GM21619 (cell line): Measurements from ENCODE around the gene GRK5.
A peak's percentile ranks its signal among the peaks of the same experiment; 100 is the strongest.
"Not testable (repeated sequence)": the region's sequence is repeated elsewhere in the genome, so short reads cannot be mapped to it uniquely, and the experiment has no call there.

ENCODE experiments used
- ATAC-seq: cut with Tn5 transposase; IDR thresholded peaks from one replicate; pipeline ENCODE4 v1.9.1; 2021; ENCODE audit not compliant: unreplicated experiment

GRK5 gene

DNA sequence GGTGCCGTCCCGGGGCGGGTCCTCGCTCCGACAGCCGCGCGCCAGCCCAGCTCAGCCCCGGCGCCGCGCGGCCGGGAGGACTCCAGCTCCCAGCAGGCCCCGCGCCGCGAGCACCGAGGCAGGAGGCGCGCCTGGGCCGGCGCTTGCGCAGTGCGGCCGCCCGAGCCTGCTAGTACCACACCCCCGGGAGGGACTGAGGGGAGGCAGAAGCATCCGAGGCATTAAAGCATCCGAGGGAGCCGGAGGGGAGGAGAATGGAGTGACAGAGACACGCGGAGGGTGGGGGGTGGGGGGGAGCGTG is at the start of gene GRK5:
Gene GRK5, plus strand, starts transcription at position 206 of the 301 bp plus-strand sequence. CDS start 347 bp downstream, outside the sequence.
- ATAC-seq = peak; percentile 71

DNA sequence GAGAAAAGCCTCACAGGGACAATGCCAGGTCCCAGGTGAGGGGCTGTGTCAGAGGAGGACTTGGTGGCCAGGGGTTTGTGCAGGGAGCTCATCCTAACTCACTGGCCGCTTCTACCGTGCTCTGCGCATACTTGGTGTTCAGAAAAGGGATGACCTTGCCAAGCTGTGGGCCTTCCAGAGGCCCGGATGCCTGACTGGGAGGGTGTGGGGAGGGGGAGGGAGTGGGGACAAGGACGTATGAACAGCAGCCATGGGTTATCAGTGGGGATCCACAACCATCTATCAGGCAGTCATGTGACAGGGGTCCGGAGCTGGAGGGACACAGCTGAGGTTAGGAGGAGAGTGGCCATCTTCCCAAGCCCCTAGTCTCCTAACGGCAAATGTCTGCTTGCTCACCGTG is 48.0 kb upstream of the GRK5 start:
- ATAC-seq = no peak

DNA sequence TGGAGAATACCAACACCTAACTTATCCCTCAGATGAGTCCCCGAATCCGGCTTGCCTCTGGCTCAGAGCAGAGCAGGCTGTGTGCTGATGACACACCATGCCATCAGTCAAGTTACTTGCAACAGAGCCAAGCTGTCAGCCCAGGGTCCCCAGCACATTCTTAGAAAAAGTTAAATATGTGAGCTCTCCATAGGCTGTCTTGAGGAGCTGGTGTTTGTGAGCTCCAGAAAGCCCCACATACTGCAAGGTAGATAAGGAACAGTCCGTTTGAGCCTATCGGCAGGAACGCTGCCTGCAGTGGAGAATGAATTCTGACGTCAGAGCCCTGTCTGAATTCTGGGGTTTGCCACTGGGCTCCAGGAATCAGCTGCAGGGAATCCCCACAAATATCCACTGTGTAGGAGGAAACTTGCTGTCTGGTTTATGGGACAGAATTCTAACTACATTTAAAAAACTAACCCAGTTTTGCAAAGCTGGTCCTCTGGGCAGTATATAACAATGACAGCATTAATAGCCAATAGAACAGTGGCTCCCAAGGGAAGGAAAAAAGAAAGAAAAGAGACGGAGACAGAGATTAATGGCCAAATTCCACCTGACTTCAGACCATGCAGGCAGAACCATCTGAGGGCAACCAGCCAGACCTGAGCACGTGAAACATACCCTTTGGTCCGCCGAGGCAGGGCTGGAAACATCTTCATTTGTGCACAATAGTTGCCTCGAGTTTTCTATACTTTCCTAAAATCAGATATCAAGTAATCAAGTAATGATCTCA is 45.5 kb upstream of the GRK5 start:
- ATAC-seq = no peak

DNA sequence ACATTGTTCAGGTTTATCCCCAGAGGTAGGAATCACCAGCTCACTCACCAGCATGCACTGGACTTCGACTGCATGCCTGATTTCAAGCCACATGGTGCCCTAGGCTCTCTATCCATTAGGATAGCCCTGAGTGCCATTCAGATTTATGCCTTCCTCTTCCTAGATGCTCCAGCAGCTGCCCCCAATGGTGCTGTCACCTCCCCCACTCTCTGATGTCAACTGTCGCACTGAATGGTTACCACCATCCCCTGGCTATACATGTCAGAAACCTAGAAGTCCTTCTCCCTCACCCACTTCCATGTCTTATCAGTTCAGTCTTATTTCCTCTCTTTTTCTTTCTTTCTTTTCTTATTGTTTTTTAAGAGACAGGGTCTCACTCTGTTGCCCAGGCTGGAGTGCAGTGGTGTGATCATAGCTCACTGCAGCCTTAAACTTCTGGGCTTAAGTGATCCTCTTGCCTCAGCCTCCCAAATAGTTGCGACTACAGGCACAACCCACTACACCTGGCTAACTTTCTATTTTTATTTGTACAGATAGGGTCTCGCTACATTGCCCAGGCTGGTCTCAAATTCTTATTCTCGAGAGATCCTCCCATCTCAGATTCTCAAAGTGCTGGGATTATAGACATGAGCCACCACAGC is 44.8 kb upstream of the GRK5 start:
- no peak for ATAC-seq

DNA sequence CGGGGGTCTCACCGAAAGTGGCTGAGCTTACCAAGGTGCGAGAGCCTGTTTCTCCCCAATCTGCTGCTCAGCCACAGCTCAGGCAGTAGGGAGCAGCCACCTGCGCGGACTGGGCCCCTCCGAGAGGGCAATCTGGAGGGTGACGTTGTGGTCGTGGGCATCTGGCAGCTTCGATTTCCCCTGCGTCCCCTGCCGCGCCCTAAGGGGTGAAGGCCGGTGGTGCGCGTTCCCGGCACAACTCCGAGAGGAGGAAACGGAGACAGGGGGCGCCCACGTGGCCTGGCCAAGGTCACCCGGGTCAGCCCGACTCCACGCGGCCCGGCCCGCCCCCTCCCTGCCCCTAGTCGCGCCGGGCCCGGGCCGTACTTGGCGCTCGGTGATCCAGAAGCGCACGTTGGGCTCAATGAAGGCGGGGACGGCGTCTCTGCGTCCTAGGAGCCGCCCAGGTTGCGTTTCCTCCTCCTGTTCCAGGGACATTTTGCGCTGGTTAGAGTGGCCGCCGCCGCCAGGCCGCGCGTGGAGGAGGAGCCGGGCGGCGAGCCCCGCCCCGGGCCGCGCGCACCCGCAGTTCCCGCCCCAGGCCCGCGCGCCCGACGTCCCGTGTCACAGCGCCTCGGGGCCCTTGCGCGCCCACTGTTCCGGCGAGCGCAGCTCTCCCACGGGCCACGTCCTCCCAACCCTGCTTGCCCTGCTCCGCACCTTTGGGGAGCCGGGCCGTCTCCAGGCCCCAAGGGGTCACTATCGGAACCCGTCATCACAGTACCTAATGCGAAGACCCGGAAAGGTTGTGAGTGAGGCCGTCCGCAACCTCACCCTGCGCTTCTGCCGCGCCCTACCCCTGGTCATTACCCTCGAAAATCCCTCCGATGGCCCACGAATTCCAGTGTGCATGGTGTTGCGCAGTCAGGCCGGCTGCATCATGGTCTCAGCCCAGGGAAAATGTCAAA is 41.9 kb upstream of the GRK5 start, which contains the start of gene SFXN4:
Gene SFXN4, minus strand, starts transcription at position 544 of the 947 bp plus-strand sequence. Its CDS starts 67 bp downstream, at position 477.
- peak; percentile 90 for ATAC-seq

DNA sequence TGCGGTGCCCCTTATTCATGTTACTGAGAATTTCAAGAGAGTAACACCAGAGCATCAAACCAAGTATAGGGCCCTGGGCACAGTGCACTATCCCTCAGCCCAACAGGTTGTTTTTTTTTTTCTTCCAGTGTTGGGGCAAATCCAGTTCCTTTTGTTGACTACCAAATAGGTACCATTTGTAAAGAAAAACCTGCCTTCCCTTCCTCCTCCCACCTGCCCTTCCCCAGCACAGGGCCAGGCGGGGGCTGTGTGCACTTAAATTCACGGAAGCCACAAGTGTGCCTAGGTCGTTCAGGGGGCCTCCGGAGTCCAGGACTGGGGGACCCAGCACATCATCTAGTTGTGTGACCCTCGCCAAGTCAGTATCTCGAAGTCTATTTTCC is 41.3 kb upstream of the GRK5 start:
- peak; percentile 1 for ATAC-seq

DNA sequence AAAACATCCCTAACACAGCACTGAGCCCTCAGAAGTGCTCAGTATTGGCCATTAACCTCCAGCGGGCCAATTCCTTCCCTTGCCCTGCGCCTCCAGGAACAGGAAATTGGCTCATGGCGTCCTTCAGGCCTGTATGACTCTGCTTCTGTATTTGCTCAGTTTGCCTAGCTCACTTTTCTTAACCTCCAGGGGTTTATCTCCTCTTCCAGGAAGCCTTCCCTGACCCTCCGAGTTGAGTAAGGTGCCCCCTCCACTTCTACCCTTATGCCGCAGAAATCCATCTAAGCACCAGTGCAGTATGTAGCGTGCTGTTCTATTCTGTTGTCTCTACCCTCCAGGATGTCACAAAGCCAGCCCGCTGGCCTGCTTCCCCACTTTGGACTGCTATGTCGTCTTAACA is 40.8 kb upstream of the GRK5 start:
- ATAC-seq = no peak

DNA sequence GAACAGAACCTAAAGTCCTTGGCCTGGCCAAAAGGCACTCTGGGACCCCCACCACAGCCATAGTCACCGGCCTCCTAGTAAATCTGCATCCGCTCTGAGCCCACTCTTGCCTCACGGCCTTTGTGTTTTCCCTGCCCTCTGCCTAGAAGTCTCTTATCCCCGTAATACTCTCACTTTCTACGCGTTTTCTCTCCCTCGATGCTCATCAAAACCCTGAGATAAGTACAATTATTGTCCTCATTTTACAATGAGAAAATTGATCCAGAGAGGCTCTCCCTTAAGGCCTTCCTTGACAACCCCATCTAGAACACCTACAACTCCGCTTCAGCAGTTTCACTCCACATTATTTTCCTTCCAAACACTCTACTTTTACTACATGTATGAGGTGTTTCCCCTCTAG is 40.3 kb upstream of the GRK5 start:
- no peak for ATAC-seq

DNA sequence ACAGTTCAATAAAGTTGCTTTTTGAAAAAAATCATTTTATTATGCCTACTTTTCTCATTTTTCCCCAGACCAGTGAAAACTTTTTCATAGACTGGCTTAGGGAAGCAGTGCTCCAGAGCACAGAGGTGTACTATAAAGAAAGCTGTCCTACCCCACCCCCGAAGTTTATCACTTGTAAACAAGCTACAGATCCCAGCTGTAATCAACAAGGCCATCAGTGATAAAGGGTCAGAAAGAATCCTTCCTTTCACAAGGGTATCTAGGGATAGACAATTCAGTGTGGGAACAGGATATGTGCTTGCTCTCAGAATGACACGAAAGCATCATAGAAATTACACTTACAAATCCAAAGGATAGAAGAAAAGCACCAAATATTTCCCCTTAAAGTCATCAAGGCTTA is 33.3 kb upstream of the GRK5 start:
- ATAC-seq = no peak

DNA sequence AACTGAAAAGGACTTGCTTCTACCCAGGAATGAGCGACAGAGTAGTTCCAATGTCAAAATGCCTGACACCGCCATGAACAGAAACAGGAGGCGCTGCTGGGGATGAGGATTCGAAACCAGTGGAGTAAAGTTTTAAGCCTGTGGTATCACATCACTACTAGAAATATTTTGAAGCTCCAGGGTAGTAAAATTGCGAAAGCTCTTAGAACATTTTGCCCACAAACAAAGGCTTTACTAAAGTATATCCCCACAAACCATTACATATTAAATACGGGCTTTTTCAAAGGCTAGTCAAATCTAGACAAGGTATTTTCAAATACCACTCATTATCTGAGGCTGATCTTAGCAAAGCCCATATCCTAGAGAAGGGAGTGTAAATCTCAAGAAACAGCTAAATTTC is 31.2 kb upstream of the GRK5 start:
- no peak for ATAC-seq

DNA sequence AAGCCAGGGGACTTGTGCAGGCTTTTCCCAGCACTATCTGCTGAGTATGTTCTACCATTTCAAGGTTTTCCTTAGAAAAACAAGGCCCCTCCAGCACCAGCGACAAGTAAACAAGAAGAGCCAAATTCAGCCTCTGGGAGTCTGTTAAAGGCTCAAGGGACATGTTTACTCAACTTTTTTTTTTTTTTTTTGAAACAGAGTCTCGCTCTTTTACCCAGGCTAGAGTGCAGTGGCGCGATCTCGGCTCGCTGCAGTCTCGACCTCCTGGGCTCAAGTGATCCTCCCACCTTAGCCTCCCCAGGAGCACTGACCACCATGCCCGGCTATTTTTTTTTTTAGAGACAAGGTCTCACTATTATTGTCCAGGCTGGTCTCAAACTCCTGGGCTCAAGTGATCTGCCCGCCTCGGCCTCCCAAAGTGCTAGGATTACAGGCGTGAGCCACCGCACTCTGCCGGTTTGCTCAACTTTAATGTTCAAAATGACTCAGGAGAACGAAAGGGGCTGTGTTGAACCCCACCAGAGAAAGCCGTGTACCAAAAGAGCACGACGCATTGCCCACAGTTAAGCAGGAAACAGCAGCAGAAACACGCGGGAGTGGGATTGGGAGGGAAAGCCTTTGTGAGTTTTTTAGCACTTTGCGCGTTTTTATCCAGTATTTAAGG is 29.5 kb upstream of the GRK5 start:
- ATAC-seq = no peak

DNA sequence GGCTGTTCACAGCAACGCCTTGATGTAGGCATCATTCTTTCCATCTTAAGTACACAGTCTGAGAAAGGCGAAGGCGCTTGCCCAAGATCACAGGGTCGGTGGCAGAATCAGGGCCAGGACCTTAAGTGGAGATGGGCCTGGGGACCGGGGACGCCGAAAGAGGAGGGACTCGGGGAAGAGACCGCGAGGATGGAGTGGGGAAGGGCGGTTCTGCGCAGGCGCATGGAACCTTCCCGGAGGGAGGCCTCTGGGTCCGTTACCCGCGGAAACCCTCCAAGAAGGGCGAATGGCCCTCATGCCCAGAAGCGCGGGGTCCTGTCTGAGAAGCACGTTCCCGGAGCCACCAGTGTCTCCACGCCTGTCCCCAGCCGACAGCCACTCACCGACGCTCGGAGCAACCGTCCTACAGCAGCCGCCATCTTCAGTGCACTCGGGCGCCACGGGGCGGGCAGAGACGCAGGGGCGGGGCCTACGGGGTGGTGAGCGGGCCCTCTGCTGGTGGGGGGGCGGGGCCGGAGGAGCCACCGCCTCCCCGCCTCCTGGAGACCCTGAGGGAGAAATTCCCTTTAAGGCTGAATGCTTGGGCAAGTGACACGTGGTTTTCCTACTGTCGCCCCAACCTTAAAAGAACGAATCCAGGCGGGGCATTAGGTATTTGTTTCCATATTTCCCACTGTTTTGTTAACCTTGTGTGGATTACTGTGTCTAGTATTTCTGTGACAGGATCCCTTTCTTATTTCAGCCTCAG is 28.8 kb upstream of the GRK5 start, which contains the start of gene PRDX3:
Gene PRDX3, minus strand, starts transcription at position 441 of the 748 bp plus-strand sequence. Its CDS starts 22 bp downstream, at position 419.
- peak; percentile 92 for ATAC-seq

DNA sequence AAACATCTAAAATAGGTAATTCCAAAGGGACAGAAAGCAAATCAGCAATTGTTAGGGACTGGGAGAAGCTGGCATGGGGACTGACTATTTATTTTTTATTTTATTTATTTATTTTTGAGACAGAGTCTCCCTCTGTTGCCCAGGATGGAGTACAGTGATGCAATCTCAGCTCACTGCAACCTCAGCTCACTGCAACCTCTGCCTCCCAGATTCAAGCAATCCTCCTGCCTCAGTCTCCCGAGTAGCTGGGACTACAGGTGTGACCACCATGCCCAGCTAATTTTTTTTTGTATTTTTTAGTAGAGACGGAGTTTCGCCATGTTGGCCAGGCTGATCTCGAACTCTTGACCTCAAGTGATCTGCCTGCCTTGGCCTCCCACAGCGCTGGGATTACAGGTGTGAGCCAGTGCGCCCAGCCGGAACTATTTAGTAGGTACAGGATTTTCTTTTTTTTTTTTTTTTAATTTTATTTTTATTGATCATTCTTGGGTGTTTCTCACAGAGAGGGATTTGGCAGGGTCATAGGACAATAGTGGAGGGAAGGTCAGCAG is 26.4 kb upstream of the GRK5 start:
- ATAC-seq = not testable (repeated sequence)

DNA sequence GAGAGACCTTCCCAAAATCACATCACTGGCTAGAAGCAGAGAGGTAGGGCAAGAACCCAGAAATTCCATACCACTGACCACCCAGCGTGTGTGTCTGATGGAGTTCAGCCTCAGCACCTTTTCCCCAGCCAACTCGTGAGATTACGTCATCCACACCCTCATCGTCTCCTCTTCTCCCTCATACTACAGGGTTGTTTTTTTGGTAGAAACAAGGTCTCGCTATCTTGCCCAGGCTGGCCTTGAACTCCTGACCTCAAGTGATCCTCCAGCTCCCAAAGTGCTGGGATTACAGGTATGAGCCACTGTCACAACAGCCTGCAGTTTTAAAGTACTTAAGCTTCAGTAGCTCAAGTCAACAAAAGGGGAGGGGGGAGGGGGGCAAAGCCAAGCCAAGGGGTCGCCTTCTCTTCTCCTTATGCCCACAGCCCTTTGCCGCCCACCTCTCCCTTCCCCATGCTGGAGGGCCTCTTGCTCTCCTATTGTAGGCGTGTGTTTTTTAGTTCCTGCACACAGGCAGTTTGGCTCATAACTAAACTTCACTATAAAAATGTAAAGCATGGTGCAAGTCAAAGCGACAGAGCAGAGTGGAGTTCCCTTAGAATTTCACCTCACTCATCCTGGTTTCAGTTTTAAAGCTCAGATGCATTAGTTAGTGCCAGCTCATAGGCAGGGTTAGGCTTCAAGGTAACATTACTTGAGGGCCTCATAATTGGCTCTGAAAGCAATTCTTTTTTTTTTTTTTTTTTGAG is 23.5 kb upstream of the GRK5 start:
- no peak for ATAC-seq

DNA sequence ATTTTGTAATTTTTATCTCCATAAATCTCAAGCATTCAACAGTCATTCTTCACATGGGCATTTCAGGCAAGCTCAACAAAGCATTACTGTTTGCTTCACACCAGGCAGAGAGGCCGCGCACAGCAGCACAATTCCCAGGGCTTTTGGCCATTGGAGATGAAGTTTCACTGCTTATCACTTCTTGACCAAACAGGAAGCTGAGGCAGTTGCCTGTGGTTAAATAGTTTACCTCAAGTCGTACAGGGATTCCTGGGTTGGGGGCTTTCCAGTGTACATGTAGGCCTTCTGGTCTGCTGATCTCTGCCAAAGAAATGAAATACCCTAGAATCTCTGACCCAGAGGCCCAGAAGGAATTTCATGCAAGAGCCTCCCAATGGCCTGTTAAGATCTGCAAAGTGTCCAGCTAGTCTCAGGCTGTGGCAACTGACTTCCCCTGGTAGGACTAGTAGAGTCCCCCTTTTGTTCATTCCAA is 17.5 kb upstream of the GRK5 start:
- ATAC-seq = peak; percentile 72

DNA sequence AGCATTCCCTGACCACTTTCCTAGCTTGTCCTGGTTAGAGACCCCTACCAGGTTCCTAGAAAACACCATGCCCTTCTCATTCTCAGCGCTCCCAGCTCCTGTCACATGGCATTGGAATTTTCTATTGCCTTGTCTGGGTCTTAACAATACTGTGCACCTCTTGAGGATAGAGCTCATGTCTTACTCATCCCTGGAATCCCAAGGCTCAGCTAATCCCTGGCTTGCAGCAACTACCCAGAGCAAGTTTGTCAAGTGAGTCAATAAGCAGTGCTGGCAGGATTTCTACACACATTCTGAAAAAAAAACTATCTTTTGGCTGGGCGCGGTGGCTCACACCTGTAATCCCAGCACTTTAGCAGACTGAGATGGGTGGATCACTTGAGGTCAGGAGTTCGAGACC is 17.0 kb upstream of the GRK5 start:
- ATAC-seq = no peak

DNA sequence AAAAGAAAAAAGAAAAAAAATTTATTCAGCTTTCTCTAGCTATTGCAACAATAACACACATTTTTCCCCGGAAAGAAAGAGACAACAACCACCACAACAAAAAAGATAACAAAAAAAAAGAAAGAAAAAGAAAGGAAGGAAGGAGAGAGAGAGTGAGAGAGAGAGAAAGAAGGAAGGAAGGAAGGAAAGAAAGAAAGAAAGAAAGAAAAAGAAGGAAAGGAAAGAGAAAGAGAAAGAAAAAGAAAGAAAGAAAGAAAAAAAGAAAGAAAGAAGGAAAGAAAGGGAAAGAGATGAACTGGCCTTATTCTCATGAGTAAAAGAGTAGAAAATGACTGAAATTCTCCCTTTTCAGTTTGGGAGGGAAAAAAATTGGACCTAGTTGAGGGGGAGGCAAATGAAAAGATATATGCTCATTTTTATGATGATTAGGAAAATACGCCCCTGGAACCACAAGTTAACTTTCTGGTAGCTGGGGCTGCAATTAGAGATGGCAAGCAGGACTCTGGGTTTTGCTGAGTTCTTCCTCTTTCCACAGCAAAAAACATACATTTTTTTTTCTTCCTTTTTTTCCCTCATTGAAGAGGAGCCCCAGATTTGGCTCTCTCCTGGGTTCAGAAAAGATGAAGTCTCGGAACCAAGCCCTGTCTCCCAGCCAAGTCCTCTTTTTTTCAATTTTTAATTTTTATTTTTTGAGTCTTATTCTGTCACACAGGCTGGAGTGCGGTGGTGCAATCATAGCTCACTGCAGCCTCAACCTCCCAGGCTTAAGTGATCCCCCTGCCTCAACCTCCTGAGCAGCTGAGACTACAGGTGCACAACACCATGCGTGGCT is 16.2 kb upstream of the GRK5 start:
- no peak for ATAC-seq

DNA sequence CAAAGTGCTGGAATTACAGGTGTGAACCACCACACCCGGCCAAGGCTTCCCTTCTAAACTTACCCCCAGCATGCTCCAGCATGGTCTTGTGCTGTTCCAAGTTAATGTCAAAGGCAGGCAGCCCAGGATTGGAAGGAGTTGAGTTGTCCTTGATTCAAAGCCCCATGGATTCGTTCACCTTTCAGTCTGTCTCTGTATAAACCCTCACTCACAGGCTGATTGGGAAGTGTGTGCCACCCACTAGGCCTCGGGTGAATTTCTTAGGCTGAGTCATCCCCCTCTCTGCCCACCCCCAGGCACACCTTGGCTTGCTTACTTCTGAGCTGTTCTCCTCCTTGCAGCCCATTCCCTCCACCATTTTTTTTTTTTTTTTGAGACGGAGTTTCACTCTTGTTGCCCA is 15.5 kb upstream of the GRK5 start:
- no peak for ATAC-seq
